Bronchial epithelial cell (primary cell): Measurements from ENCODE around the gene FLOT2. TPM values are rescaled to one million over a fixed set of nuclear protein-coding genes. Genes with fewer than 3 reads are reported as not detected.
"Not testable (repeated sequence)": the region's sequence is repeated elsewhere in the genome, so short reads cannot be mapped to it uniquely, and the experiment has no call there.

Source experiments
- DNase-seq: peaks from one replicate; pipeline ENCODE4 v3.0.0-alpha.2; 2010; ENCODE audit warnings: low read depth
- FAIRE-seq: peaks from 2 replicates; lab custom pipeline; 2011; peaks lifted over from hg19 to GRCh38; lab: Jason Lieb, UNC
- H3K27me3 ChIP-seq: 2 replicates; pipeline ENCODE4 v1.5.1; 2011; ENCODE audit warnings: low read length; ENCODE audit not compliant: control insufficient read depth, insufficient read depth
- H3K36me3 ChIP-seq: 2 replicates; pipeline ENCODE4 v1.5.1; 2011; ENCODE audit warnings: low read length; ENCODE audit not compliant: control insufficient read depth, insufficient read depth
- H3K4me3 ChIP-seq: 2 replicates; pipeline ENCODE4 v1.5.1; 2011; ENCODE audit warnings: mild to moderate bottlenecking, low read depth, low read length, control low read depth
- total RNA-seq: library from RNA; depleted of rRNA; stranded (reverse); fragments of >200 nt; gene quantifications from 2 replicates; pipeline ENCODE4 v1.2.1, GENCODE V29; 2014
- TF ChIP-seq, protein P1 (sequence below): IDR thresholded peaks from 2 replicates; pipeline ENCODE4 v1.5.1; 2011; ENCODE audit warnings: mild to moderate bottlenecking, moderate library complexity, low read length, control low read depth, inconsistent platforms; ENCODE audit not compliant: insufficient read depth, severe bottlenecking

The FLOT2 gene
- total RNA-seq, 1 donor from 2014 or later, result 24.5 TPM

- H3K27me3 ChIP-seq, result no peaks in the 10 kb centered on the region
- peaks cover 29% of the 10 kb centered on the region for H3K36me3 ChIP-seq
- DNase-seq (no peak), FAIRE-seq (no peak)
- TF ChIP-seq, protein P1, sequence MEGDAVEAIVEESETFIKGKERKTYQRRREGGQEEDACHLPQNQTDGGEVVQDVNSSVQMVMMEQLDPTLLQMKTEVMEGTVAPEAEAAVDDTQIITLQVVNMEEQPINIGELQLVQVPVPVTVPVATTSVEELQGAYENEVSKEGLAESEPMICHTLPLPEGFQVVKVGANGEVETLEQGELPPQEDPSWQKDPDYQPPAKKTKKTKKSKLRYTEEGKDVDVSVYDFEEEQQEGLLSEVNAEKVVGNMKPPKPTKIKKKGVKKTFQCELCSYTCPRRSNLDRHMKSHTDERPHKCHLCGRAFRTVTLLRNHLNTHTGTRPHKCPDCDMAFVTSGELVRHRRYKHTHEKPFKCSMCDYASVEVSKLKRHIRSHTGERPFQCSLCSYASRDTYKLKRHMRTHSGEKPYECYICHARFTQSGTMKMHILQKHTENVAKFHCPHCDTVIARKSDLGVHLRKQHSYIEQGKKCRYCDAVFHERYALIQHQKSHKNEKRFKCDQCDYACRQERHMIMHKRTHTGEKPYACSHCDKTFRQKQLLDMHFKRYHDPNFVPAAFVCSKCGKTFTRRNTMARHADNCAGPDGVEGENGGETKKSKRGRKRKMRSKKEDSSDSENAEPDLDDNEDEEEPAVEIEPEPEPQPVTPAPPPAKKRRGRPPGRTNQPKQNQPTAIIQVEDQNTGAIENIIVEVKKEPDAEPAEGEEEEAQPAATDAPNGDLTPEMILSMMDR, result no peak
- H3K4me3 ChIP-seq, result no peak overlapping the region
Observed at GRCh38 chr17:28907709-28908475, 10.4 kb upstream of the FLOT2 start.

DNA sequence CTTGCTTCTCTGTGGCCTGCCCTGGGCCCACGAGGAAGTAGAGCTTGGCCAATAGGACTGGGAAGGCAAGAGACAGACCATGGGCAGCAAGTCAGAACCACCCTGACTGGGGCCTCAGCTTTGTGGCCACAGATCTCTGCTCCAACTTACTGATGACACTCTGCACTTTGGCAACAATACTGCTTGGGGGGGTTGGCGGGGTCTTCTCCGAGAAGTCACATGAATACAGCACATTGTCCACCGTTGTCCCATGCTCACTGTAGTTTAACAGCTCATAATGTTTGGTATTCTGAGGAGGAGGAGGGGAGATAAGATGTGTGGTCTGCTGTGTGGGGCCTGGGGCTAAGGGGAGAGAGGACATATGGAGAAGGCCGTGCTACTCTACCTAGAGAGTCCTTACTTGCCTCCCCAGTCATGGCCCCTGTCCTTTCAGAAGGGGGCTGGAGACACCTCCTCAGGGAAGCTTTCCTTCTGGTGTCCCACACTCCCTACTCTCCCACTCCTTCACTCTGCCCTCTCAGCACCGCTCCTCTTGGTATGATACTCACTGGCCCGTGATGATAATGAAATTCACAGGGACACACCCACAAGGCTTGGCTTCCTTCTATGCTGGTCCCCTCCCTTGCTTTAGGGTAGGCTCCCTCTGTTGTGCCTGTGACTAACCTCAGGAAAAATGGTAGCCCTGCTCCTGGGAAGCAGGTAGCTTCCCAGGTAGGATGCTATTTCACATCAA, 9.3 kb upstream of the FLOT2 start:
- H3K36me3 ChIP-seq, result peaks cover 21% of the 10 kb centered on the region

GRCh38 chr17:28906276-28906675, 8.7 kb upstream of the FLOT2 start:
- Histone ChIP-seq H3K27me3 (no peaks in the 10 kb centered on the region), H3K4me3 (no peak overlapping the region), H3K36me3 (peaks cover 16% of the 10 kb centered on the region)
- DNase-seq, result no peak
- TF ChIP-seq, protein P1, result no peak
- FAIRE-seq, result no peak

More for the DNA sequence above, 9.3 kb upstream of the FLOT2 start:
- DNase-seq (no peak), FAIRE-seq (no peak)
- Histone ChIP-seq H3K27me3 (no peaks in the 10 kb centered on the region), H3K4me3 (no peak overlapping the region)
- TF ChIP-seq, protein P1, result no peak

GRCh38 chr17:28904800-28905199, 7.3 kb upstream of the FLOT2 start:
- FAIRE-seq, result no peak
- peaks cover 12% of the 10 kb centered on the region for H3K36me3 ChIP-seq
- TF ChIP-seq, protein P1, result no peak

GRCh38 chr17:28903546-28903841, 6.0 kb upstream of the FLOT2 start:
- not testable (repeated sequence) for H3K27me3 ChIP-seq, FAIRE-seq, DNase-seq, H3K36me3 ChIP-seq, H3K4me3 ChIP-seq

More at GRCh38 chr17:28904800-28905199, 7.3 kb upstream of the FLOT2 start:
- DNase-seq, result peak; percentile 33
- Histone ChIP-seq H3K4me3 (no peak overlapping the region), H3K27me3 (no peaks in the 10 kb centered on the region)

- TF ChIP-seq, protein P1, result peak; percentile 92
- H3K27me3 ChIP-seq, result no peaks in the 10 kb centered on the region
- DNase-seq (peak; percentile 84), FAIRE-seq (no peak)
- H3K4me3 ChIP-seq, result peak within 1 kb of the TSS; percentile 56
- H3K36me3 ChIP-seq, result peaks cover 4% of the 10 kb centered on the region
Observed at GRCh38 chr17:28902819-28903545, 5.4 kb upstream of the FLOT2 start, which contains the start of gene DHRS13. DHRS13 (minus strand) TSS chr17:28903079; CDS start chr17:28902944, 135 bp downstream.
